NCI-H2081 treated with DMSO at 0.1 percent for 48 hours (cell line): ENCODE measurements around the gene ZCCHC7.

ENCODE experiments used
- DNase-seq: peaks from one replicate; lab custom pipeline; 2025; lab: John Stamatoyannopoulos, UW

The ZCCHC7 gene

DNA sequence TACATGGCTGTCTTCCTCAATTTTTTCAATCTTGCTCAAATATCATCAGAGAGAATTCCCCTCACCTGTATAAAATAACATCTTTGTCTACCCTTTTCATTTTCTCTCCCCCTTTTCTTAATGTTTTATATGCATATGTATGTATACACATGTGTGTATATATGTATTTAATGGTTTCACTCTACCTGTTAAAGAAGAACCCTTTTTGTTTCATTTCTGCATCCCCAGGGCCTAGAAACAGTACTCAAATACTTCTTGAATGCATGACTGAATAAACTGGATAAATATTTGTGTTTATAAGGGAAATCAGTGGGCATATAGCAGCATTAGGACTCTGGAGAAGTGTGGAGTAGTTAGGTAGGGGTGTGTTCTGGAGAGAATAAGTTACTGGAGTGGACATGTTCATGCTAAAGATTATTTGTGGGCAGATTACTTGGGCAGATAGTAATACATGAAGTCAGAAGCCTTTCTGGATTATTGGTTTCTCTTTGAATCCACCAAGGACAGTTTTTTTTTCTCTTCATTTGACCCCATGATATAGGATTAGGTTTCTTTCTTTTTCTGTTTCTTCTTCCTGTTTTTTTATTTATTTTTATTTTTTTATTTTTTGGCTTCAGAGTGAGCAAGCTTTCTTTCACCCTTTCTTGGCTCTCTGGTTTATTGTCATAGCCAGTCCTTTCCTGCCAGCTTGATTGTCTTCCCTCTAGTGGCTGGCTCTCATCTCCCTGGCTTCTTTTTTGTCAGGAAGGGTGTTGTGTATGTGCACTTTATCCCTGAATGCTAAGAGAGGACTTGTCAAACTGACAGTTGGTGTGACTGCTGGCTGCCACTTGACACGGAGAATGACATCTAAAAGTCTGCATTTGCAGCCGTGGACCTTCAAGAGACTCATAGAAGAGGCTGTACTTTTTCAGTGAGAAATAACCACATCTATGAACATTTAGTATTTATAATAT is 89.3 kb downstream of the ZCCHC7 start:
- no peak for DNase-seq

GRCh38 chr9:37210737-37211523 is 90.6 kb downstream of the ZCCHC7 start:
- no peak for DNase-seq

DNA sequence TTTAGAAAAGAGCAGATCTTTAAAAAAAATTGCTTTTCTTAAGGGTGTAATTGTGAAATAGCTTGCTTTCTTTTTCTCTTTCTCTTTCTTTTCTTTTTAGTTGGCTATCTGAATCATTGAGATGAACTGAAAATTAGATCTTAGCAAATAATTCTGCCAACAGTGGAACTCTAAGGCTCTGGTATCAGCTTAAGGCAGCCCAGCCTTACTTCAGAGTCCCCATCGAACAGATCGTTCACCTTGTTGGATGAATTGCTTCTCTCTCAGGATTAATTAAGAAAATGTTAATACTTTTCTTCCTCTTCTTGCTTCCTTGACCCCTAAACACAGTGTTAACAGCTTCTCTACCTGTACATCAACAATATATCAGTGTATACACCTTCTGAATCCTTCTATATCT is 92.1 kb downstream of the ZCCHC7 start:
- no peak for DNase-seq

- no peak for DNase-seq
These were observed 95.0 kb downstream of the ZCCHC7 start for GRCh38 chr9:37215381-37215780.

GRCh38 chr9:37215830-37216229 is 95.5 kb downstream of the ZCCHC7 start:
- DNase-seq = no peak

- no peak for DNase-seq
These were observed 96.8 kb downstream of the ZCCHC7 start for GRCh38 chr9:37217161-37217560.

GRCh38 chr9:37218800-37219425 is 98.5 kb downstream of the ZCCHC7 start:
- no peak for DNase-seq

GRCh38 chr9:37220971-37221370 is 100.6 kb downstream of the ZCCHC7 start:
- no peak for DNase-seq

- no peak for DNase-seq
These were observed 101.2 kb downstream of the ZCCHC7 start for GRCh38 chr9:37221489-37222106.

DNA sequence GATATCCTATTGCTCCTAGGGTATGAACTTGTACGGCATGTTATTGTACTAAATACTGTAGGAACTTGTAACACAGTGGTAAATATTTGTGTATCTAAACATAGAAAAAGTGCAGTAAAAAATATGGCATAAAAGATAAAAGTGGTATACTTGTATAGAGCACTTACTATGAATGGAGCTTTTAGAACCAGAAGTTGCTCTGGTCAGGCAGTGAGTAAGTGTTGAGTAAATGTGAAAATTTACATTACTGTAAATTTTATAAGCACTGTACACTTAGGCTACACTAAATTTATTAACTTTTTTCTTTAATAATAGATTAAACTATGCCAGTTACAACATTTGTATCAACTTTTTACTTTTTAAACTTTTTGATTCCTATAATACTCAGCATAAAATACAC is 109.1 kb downstream of the ZCCHC7 start:
- no peak for DNase-seq

DNA sequence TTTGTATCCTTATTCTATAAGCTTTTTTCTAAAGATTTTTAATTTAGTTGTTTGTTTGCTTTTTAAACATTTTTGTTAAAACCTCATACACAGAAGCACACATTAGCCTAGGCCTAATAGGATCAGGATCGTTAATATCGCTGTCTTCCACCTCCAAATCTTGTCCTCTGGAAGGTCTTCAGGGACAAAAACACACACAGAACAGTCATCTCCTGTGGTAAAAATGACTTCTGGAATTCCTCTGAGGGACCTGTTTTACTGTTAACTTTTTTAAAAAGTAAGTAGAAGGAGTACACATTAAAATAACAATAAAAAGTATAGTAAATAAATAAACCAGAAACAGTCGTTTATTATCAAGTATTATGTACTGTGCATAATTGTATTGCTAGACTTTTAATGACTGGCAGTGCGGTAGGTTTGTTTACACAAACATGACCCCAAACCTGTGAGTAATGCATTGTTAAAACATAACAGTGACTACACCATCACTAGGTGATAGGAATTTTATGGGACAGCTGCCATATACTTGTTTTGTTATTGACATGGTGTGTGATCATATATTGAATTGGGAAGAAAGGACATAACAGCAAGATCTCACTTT is 109.6 kb downstream of the ZCCHC7 start:
- no peak for DNase-seq

DNA sequence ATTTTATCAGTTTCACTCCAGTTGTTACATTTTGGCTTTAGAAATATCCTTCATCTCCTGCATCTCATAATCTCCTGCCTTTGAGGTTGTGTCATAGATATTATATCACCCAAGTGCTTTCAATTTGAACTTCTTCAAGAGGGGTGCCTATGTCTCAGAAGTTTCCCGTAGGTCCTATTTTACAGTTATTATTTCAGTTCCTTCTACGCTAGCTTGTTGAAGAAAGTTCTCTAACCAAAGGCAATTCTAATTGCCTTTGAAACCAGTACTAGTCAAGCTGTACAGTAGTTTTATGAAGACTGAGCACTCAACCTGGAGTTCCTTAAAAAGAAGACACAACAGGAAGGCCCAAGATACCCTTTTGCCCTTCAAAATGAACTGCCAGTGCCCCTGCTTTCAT is 116.4 kb downstream of the ZCCHC7 start:
- DNase-seq = no peak

- no peak for DNase-seq
These were observed 117.7 kb downstream of the ZCCHC7 start for GRCh38 chr9:37238122-37238521.

- no peak for DNase-seq
These were observed 119.0 kb downstream of the ZCCHC7 start for GRCh38 chr9:37239224-37239859.

DNA sequence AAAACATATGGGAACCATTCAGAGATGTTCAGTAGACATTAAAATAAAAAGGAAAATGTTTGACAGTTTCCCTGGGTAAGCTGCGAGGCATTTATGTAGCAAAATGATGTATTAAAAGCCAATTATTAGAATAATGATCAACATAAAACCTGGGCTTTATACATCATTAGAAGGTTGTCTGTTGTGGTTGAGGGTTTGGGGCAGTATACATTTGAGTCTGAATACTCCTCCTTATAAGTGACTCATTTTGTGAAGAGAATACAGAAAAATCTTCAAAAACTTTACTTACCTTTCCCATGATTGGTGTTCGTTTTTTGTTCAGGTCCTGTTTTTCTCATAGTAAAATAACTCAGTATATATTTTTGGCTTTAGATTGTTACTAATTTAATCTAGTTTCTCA is 119.5 kb downstream of the ZCCHC7 start:
- no peak for DNase-seq

DNA sequence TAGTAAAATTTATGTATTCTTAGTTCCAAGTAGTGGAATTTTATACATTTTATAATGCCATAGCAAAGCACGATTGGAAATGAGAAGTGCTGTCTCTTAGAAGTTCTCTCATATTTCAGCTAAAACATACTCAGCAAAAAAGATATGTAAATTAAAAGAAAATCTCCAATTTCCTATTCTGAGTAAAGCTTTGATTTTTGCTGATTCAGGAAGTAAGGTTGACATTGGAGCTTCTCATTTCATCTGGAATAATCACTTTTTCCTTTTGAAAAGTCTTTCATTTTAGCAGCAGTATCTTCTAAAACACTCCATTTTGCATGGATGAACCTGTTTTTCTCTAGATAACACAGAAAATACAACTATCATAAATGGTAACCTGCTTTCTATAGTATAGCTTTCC is 121.0 kb downstream of the ZCCHC7 start:
- no peak for DNase-seq

- DNase-seq = no peak
These were observed 121.7 kb downstream of the ZCCHC7 start for GRCh38 chr9:37242089-37242488.

DNA sequence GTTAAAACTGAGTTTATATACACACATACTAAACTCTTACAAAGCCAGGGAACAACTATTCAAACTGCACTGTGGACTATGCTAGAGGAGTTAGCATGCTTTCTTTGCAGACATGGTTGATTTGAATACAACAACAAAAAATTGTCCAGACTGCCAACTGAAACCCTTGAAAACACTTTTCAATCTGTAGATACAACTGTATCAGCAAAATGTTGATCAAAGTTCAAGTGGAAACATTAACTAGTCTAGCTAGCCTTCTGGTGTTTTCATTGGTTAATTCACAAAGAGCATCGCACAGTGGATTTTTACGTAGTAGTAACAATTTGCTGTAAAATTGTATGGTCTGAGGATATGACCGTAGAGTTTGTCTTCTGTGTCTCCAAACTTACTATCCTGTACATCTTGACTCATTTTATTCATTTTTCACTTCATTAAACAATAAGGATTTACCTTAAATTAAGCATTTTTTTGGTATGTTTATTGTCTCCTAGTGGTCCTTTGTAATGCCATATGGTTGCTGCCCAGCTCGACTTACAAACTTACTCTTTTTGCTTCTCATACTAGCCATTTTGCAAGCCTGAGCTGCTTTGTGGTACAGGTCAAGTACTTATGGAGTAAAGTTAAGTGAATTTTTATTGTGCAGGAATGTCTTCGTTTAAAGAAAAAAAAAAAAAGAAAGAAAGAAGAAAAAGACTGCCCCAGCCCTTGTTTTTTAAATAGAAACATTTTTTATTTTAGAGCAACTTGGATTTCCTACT is 123.4 kb downstream of the ZCCHC7 start:
- no peak for DNase-seq

DNA sequence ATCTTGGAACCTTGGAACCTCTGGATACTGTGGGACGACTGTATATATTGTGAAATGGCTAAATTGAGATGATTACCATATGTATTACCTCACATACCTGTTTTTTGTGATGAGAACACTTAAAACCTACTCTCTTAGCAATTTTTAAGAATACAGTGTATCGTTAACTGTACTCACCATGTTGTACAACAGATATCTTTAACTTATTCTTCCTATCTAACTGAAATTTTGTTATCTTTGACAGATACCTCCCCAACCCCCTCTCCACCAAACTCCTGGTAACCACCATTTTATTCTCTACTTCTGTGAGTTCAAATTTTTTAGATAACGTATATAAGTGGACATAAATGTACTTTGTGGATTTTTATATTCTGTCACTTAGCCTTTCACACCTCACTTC is 126.5 kb downstream of the ZCCHC7 start:
- no peak for DNase-seq

- DNase-seq = no peak
These were observed 128.3 kb downstream of the ZCCHC7 start for GRCh38 chr9:37248651-37249163.
